Measurements from ENCODE around the gene TMEM106C. TPM values are rescaled to one million over a fixed set of nuclear protein-coding genes. Genes with fewer than 3 reads are reported as not detected.

Gene TMEM106C
- total RNA-seq, 2 experiments from 2014 or later, result 148 to 158 TPM

GRCh38 chr12:48008349-48008748 lies 45.0 kb downstream of the TMEM106C start:
- Mint-ChIP-seq H3K9me3 (no peaks in the 10 kb centered on the region), H3K4me1 (ENCODE audit: low read depth) (peaks cover 8% of the 10 kb centered on the region), H3K27me3 (peaks cover 52% of the 10 kb centered on the region), H3K36me3 (ENCODE audit: low read depth) (no peaks in the 10 kb centered on the region), H3K27ac (no peak overlapping the region), H3K4me3 (no peak overlapping the region)
- ChIA-PET CTCF (interaction anchor here (0.9 kb wide), 1 partner anchor 45 kb away, joined by 3 read pairs; no protein-coding TSS in a partner anchor), POLR2A (no interaction called here)
- intact Hi-C loops (cut with micrococcal nuclease), result no loop called here
- TF ChIP-seq, protein P1, sequence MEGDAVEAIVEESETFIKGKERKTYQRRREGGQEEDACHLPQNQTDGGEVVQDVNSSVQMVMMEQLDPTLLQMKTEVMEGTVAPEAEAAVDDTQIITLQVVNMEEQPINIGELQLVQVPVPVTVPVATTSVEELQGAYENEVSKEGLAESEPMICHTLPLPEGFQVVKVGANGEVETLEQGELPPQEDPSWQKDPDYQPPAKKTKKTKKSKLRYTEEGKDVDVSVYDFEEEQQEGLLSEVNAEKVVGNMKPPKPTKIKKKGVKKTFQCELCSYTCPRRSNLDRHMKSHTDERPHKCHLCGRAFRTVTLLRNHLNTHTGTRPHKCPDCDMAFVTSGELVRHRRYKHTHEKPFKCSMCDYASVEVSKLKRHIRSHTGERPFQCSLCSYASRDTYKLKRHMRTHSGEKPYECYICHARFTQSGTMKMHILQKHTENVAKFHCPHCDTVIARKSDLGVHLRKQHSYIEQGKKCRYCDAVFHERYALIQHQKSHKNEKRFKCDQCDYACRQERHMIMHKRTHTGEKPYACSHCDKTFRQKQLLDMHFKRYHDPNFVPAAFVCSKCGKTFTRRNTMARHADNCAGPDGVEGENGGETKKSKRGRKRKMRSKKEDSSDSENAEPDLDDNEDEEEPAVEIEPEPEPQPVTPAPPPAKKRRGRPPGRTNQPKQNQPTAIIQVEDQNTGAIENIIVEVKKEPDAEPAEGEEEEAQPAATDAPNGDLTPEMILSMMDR (IDR thresholded peaks at IDR 0.05), result no peak
- no peak for ATAC-seq
- DNase-seq, result no peak

DNA sequence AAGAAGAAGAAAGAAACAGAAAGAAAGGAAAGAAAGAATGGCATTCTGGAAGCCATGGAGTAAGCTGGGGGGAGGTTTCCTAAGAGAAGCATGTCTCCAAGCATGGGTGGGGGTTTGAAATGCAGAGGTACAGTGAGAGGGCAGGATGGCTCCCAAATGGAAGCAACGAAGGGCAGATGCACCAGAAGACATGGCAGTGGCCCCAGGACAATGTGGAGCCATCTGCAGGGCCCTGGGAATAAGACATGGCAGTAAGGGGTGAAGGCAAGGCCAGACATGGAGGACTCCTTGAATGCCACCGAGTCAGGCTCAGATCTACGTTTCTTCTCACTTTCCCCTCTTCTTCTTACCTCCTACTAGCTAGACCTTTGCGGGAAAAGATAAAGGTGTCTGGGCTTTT lies 45.6 kb downstream of the TMEM106C start:
- ChIA-PET CTCF (interaction anchor here (1.0 kb wide), 1 partner anchor 12 kb away, joined by 3 read pairs; no protein-coding TSS in a partner anchor), POLR2A (no interaction called here)
- H3K9me3 Mint-ChIP-seq, result no peaks in the 10 kb centered on the region
- TF ChIP-seq, protein P1 (IDR thresholded peaks at IDR 0.05), result no peak
- no peak overlapping the region for H3K4me3 Mint-ChIP-seq
- H3K27me3 Mint-ChIP-seq, result peaks cover 49% of the 10 kb centered on the region
- no peaks in the 10 kb centered on the region for H3K36me3 Mint-ChIP-seq (ENCODE audit: low read depth)
- H3K27ac Mint-ChIP-seq, result no peak overlapping the region
- ATAC-seq, result no peak
- H3K4me1 Mint-ChIP-seq (ENCODE audit: low read depth), result peaks cover 2% of the 10 kb centered on the region
- intact Hi-C loops (cut with micrococcal nuclease), result no loop called here
- no peak for DNase-seq

- DNase-seq (no peak), ATAC-seq (no peak)
- H3K4me3 Mint-ChIP-seq, result no peak overlapping the region
- H3K9me3 Mint-ChIP-seq, result no peaks in the 10 kb centered on the region
- CTCF ChIA-PET, result interaction anchor here (1.0 kb wide), 1 partner anchor 12 kb away, joined by 3 read pairs; no protein-coding TSS in a partner anchor
- POLR2A ChIA-PET, result no interaction called here
- peaks cover 46% of the 10 kb centered on the region for H3K27me3 Mint-ChIP-seq
- H3K4me1 Mint-ChIP-seq (ENCODE audit: low read depth), result no peaks in the 10 kb centered on the region
- no peaks in the 10 kb centered on the region for H3K36me3 Mint-ChIP-seq (ENCODE audit: low read depth)
- no peak overlapping the region for H3K27ac Mint-ChIP-seq
- intact Hi-C loops (cut with micrococcal nuclease), result no loop called here
- TF ChIP-seq, protein P1 (IDR thresholded peaks at IDR 0.05), result no peak
Observed at GRCh38 chr12:48009471-48009870, 46.1 kb downstream of the TMEM106C start.

GRCh38 chr12:48010366-48010970 lies 47.1 kb downstream of the TMEM106C start:
- ChIA-PET POLR2A (no interaction called here), CTCF (interaction anchor here (0.8 kb wide), 1 partner anchor 21 kb away, joined by 3 read pairs; no protein-coding TSS in a partner anchor)
- TF ChIP-seq, protein P1 (IDR thresholded peaks at IDR 0.05), result no peak
- intact Hi-C loops (cut with micrococcal nuclease), result no loop called here
- H3K36me3 Mint-ChIP-seq (ENCODE audit: low read depth), result no peaks in the 10 kb centered on the region
- ATAC-seq, result no peak
- no peaks in the 10 kb centered on the region for H3K4me1 Mint-ChIP-seq (ENCODE audit: low read depth)
- DNase-seq, result no peak
- H3K27me3 Mint-ChIP-seq, result peaks cover 37% of the 10 kb centered on the region
- no peak overlapping the region for H3K27ac Mint-ChIP-seq
- H3K9me3 Mint-ChIP-seq, result no peaks in the 10 kb centered on the region
- H3K4me3 Mint-ChIP-seq, result no peak overlapping the region

DNA sequence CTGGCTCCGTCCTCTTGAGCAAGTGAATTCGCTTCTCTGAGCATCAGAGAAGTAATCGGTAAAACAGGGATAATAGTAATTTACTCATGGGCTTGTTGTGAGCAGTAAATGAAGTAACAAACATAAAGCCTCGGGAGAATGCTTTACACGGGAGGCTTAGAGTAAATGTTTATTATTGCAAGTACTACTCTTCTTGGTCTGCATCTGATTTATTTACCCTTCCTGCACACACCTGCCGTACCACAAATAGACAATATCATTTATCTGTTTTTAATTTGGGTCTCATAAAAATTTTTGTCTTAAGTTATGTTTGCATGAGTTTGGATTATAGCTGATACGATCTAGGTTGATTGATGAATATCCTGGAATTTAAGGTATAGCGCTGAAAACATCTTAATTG lies 48.7 kb downstream of the TMEM106C start:
- POLR2A ChIA-PET, result interaction anchor here (0.6 kb wide), 1 partner anchor 57 kb away, joined by 3 read pairs; no protein-coding TSS in a partner anchor
- no peak for DNase-seq

More for the DNA sequence above, 48.7 kb downstream of the TMEM106C start:
- H3K4me3 Mint-ChIP-seq, result no peak overlapping the region
- no peak overlapping the region for H3K27ac Mint-ChIP-seq
- intact Hi-C loops (cut with micrococcal nuclease), result no loop called here
- no peaks in the 10 kb centered on the region for H3K4me1 Mint-ChIP-seq (ENCODE audit: low read depth)
- no peak for ATAC-seq
- peaks cover 27% of the 10 kb centered on the region for H3K27me3 Mint-ChIP-seq
- H3K9me3 Mint-ChIP-seq, result no peaks in the 10 kb centered on the region
- no peaks in the 10 kb centered on the region for H3K36me3 Mint-ChIP-seq (ENCODE audit: low read depth)
- CTCF ChIA-PET, result interaction anchor here (0.8 kb wide), 1 partner anchor 62 kb away, joined by 3 read pairs; no protein-coding TSS in a partner anchor
- TF ChIP-seq, protein P1 (IDR thresholded peaks at IDR 0.05), result no peak
